Activated T-cell treated with anti-CD3 and anti-CD28 coated beads, Interleukin-2, amount 50 U/mL, for 1 hour (primary cell): ENCODE results near the gene METTL18.
"Not testable (repeated sequence)": the region's sequence is repeated elsewhere in the genome, so short reads cannot be mapped to it uniquely, and the experiment has no call there.

Source experiments
- DNase-seq: peaks from one replicate; pipeline ENCODE4 v3.0.0-alpha.2; 2020

The METTL18 gene

GRCh38 chr1:169794530-169795416, at the start of gene METTL18:
Gene METTL18, minus strand, starts transcription at chr1:169794907. Its CDS starts 1,212 bp downstream, at chr1:169793695.
- peak; percentile 86 for DNase-seq

DNA sequence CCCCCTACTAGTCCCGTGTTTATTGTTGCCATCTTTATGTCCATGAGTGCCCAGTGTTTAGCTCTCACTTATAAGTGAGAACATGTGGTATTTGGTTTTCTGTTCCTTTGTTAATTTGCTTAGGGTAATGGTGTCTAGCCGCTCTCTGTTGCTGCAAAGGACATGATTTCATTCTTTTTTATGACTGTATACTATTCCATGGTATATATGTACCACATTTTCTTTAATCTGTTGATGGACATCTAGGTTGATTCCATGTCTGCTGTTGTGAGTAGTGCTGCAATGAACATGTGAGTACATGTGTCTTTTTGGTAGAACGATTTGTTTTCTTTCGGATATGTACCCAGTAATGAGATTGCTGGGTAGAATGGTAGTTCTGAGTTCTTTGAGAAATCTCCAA, 44.2 kb upstream of the METTL18 start:
- no peak for DNase-seq

DNA sequence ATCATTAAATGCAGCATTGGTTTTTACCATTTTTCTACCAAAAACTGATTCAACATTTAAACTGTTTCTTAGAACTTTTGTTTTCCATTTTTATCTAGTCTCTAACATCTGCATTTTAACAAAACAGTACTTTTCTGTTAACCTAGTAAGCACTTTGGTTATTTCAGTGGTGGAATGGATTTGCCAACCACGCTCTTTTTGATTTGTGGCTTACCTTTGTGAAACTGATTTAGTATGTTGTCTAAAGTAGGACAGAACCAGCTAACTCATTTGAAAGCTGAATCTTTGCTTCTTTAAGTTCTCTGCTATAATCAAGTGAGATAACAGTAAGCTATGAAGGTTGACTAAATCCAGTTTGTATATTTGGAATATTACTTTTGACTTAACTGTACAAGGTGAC, 41.5 kb upstream of the METTL18 start:
- DNase-seq: no peak

GRCh38 chr1:169835647-169836046, 40.9 kb upstream of the METTL18 start:
- no peak for DNase-seq

GRCh38 chr1:169834869-169835268, 40.2 kb upstream of the METTL18 start:
- DNase-seq: no peak

- DNase-seq: no peak
Measured at GRCh38 chr1:169833179-169833901, 38.6 kb upstream of the METTL18 start.

- DNase-seq: no peak
Measured at GRCh38 chr1:169829671-169830070, 35.0 kb upstream of the METTL18 start.

DNA sequence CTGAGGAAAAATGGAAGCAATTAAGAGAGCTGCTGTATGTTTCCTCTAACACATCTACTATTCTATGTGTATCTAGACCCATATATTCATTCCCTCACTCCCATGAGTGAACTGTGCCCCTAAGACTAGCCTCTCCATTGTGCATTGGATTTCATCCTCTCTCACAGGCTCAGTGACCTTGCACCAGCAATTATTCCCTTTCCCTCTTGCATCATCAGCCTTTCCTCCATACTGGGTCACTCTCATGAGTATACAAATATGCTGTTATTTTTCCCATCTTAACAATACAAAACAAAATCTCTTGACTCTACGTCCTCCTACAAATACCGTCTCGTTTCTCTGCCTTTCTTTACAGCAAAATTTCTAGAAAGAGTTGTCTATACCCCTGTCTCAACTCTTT, 29.4 kb upstream of the METTL18 start:
- DNase-seq: no peak

DNA sequence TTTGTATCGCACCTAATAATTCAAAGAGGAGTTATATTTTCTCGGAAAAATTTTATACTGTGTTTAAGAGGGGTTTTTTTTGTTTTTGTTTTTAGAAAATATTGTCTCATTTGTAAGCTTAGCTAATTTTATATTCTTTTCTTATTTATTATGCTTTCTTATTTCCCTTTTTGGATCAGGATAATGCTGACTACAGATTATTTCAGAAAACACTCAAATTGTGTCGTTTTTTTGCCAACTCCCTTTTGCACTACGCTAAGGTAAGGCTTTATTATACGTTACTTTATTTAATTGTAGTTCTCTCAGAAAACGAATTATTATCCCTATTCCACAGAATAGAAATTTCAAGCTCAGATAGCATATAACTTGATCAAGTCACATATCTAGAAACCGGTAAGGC, 26.8 kb upstream of the METTL18 start:
- DNase-seq: no peak

GRCh38 chr1:169816617-169817016, 21.9 kb upstream of the METTL18 start:
- DNase-seq: no peak

DNA sequence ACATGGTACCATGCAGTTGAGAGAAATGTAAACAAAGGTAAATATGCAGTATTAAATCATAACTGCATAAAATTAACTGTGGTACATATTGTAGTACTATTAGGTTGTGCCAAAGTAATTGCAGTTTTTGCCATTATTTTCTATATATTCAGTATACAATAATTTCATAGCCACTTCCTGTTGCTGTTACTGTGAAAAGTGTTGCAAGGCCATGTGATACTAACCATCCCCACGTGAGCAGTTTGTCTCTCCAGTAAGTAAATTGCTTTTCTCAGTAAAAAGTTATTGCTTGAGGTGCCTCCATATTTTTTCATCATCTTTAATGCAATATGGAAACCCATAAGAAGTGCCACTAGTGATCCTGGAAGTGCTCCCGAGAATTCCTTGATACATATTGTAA, 19.6 kb upstream of the METTL18 start:
- DNase-seq: no peak

GRCh38 chr1:169812131-169812530, 17.4 kb upstream of the METTL18 start:
- no peak for DNase-seq

DNA sequence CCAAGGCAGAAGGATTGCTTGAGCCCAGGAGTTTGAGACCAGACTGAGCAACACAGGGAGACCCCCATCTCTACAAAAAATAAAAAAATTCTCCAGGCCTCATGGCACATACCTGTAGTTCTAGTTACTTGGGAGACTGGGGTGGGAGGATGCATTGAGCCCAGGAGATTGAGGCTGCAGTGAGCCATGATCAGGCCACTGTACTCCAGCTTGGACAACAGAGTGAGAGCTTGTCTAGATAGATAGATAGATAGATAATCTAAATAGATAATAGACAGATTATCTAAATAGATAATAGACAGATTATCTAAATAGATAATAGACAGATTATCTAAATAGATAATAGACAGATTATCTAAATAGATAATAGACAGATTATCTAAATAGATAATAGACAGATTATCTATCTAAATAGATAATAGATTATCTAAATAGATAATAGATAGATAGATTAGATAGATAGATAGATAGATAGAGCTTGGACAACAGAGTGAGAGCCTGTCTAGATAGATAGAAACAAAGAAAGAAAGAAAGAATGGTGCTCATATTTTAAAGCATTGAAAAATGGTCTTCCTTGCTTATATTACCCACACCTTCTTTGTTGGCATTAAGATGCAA, 16.8 kb upstream of the METTL18 start:
- not testable (repeated sequence) for DNase-seq

DNA sequence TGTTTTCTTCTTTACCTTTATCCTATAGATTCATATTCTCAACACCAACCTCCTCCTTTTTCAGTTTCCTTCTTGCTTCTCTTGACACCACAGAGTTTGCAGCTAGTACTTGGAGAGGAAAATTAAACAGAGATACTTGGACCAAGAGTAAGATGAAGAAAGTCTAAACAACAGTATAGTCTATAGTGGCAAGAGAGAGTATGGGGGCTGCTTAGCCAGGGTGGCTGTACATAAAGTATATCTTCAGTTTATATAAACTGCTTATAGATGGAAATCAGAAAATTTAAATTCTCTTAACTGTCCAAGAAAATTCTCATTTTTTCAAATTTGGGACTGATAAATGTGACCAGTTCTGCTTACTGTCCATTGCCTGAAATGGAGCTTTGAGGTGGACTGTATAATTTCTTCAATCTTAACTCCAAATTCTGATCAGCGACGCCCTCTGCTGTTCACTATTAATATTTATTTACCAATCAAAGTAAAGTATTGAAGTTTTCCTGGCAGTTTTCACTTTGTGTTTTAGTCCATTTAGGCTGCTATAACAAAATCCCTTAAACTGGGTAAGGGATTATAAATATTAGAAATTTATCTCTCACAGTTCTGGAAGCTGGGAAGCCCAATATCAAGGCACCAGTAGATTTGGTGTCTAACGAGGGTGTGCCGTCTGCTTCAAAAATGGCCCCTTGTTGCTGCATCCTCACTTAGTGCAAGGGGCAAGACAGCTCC, 14.8 kb upstream of the METTL18 start:
- no peak for DNase-seq

DNA sequence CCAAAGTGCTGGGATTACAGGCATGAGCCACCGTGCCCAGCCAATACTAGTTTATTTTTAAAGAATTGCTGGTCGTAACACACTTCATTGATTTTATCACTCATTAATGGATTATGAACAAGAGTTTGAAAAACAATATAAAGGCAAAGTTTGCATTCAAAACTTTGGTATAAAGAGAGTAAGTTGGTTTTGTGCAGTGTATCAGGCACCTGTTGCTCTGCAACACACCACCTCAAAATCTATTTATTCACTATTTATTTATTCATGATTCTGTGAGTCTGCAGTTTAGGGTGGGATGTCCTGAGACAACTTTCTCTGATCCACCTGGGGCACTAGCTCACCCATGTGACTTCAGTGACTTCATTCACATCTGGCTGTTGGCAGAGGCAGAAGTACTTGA, 10.2 kb upstream of the METTL18 start:
- DNase-seq: no peak

GRCh38 chr1:169802888-169803287, 8.2 kb upstream of the METTL18 start:
- DNase-seq: no peak

DNA sequence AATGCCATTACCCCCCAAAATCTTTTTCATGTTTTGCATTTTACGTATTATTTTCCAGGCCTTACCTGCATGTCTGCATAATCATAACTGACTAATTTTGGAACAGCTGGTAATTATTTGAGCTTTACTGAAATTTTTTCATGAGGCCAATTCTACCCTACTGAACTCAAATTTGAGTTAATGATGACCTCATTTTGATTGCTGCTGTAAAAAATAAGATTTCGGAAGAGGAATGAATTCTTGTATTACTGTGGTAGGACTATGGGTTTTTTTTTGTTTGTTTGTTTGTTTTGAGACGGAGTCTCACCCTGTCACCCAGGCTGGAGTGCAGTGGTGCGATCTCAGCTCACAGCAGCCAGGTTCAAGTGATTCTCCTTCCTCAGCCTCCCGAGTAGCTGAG, 2.6 kb upstream of the METTL18 start:
- DNase-seq: no peak

DNA sequence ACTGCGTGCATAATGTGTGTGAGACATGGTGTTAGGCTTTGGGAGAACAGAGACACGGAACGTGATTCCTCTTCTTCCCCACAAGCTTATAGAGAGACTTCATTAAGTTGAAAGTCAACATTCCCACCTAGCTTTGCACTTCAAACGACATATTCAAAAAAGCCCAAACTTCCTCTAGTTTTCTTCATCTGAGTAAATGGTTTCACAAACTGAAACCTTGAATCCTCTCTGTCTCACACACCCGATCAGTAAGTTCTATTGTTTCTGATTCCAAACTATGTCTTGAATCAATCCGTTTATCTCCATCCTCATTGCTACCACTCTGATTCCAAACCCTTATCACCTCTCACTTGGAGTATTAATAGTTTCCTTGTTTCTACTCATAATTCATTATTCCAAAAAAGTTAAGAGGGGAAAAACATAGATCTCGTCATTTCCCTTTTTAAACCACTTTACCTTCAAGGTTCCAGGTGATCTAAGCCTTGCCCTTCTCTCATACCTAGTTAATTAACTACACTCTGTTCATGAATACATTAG, 1.6 kb upstream of the METTL18 start:
- DNase-seq: no peak

- no peak for DNase-seq
Measured at GRCh38 chr1:169795687-169796086, 980 bp upstream of the METTL18 start.

GRCh38 chr1:169793730-169794129, 977 bp downstream of the METTL18 start:
- no peak for DNase-seq

- no peak for DNase-seq
Measured at GRCh38 chr1:169788402-169788801, 6.3 kb downstream of the METTL18 start.

GRCh38 chr1:169786974-169787373, 7.7 kb downstream of the METTL18 start:
- no peak for DNase-seq

- DNase-seq: no peak
Measured at GRCh38 chr1:169785267-169785666, 9.4 kb downstream of the METTL18 start.
